ENCODE data around the gene FAM168A. TPM values are rescaled to one million over a fixed set of nuclear protein-coding genes. Genes with fewer than 3 reads are reported as not detected.

The FAM168A gene
- total RNA-seq, 2 experiments from 2014 or later, result 10.1 to 23.7 TPM

- Histone ChIP-seq H3K79me2 (ENCODE audit: insufficient read depth, low read depth, low read length) (no peaks in the 10 kb centered on the region), H3K4me3 (ENCODE audit: low read depth, low read length, poor library complexity, severe bottlenecking) (no peak overlapping the region), H3K4me2 (ENCODE audit: low read length) (no peak overlapping the region), H2AFZ (ENCODE audit: low read length) (no peak overlapping the region), H3K4me1 (ENCODE audit: insufficient read depth, low read length, poor library complexity, severe bottlenecking) (peaks cover 15% of the 10 kb centered on the region), H3K9me3 (ENCODE audit: low read length) (no peaks in the 10 kb centered on the region), H4K20me1 (ENCODE audit: insufficient read depth, low read length) (no peaks in the 10 kb centered on the region), H3K9me2 (ENCODE audit: insufficient read depth, low read length) (no peaks in the 10 kb centered on the region), H3K36me3 (ENCODE audit: insufficient read depth, low read length) (no peaks in the 10 kb centered on the region), H3K27ac (ENCODE audit: low read depth, low read length, poor library complexity, severe bottlenecking) (no peak overlapping the region)
- TF ChIP-seq EZH2phosphoT487 (IDR thresholded peaks at IDR 0.05; ENCODE audit: borderline replicate concordance, low read depth, low read length), result no peak
- TF ChIP-seq CTCF (conservative IDR thresholded peaks at IDR 0.05; ENCODE audit: low read length), result no peak
- ChIA-PET POLR2A (interaction anchor here (0.7 kb wide), 1 partner anchor 216 kb away, joined by 3 read pairs; no protein-coding TSS in a partner anchor), CTCF (ENCODE audit: unreplicated experiment) (no interaction called here)
- DNase-seq (ENCODE audit: low spot score), result no peak
- intact Hi-C loops (cut with micrococcal nuclease; ENCODE audit: unreplicated experiment), result no loop called here
- BruUV-seq (replicated peaks), result no TSS peak
These were observed 50.0 kb downstream of the FAM168A start for GRCh38 chr11:73547706-73548595.

- DNase-seq (ENCODE audit: low spot score), result no peak
- CTCF ChIA-PET (ENCODE audit: unreplicated experiment), result no interaction called here
These were observed 55.7 kb downstream of the FAM168A start for GRCh38 chr11:73542175-73542574.

More at GRCh38 chr11:73542175-73542574, 55.7 kb downstream of the FAM168A start:
- Histone ChIP-seq H3K36me3 (ENCODE audit: insufficient read depth, low read length) (no peaks in the 10 kb centered on the region), H2AFZ (ENCODE audit: low read length) (no peak overlapping the region), H3K9me3 (ENCODE audit: low read length) (no peaks in the 10 kb centered on the region), H3K79me2 (ENCODE audit: insufficient read depth, low read depth, low read length) (no peaks in the 10 kb centered on the region), H3K27ac (ENCODE audit: low read depth, low read length, poor library complexity, severe bottlenecking) (no peak overlapping the region), H3K9me2 (ENCODE audit: insufficient read depth, low read length) (no peaks in the 10 kb centered on the region), H3K4me1 (ENCODE audit: insufficient read depth, low read length, poor library complexity, severe bottlenecking) (peaks cover 11% of the 10 kb centered on the region), H4K20me1 (ENCODE audit: insufficient read depth, low read length) (no peaks in the 10 kb centered on the region), H3K4me2 (ENCODE audit: low read length) (no peak overlapping the region), H3K4me3 (ENCODE audit: low read depth, low read length, poor library complexity, severe bottlenecking) (no peak overlapping the region)
- no peak for TF ChIP-seq CTCF (conservative IDR thresholded peaks at IDR 0.05; ENCODE audit: low read length)
- no TSS peak for BruUV-seq (replicated peaks)
- intact Hi-C loops (cut with micrococcal nuclease; ENCODE audit: unreplicated experiment), result no loop called here
- POLR2A ChIA-PET, result interaction anchor here (1.1 kb wide), 1 partner anchor 16 kb away, joined by 4 read pairs; no protein-coding TSS in a partner anchor
